ENCODE data around the gene NPDC1. TPM values are rescaled to one million over a fixed set of nuclear protein-coding genes. Genes with fewer than 3 reads are reported as not detected.

Gene NPDC1
- total and polyA plus RNA-seq, 2 donors (not counting 1 experiment from before 2014, with no cell fraction given) = 0.17 to 0.19 TPM

DNA sequence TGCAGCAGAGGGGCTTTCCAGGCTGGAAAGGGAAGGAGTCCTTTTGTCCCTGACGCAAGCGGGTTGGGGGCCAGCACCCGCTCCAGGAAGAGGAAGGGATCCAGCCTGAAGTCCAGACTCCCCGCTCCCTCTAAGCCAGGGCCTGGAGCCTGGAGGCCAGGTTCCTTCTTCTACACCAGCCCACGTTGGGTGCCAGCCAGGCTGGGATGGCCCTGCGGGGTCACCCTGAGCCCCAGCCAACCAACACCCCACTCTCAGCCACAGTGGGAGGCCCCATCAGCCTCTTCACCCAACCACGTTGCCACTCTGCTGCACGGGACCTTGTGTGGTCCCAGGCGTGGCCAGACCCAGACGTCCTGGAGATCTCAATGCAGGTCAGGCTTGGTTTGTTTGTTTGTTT lies 13.1 kb downstream of the NPDC1 start:
- Histone ChIP-seq H3K9me3 (ENCODE audit: control extremely low read depth in 1 of 3, control insufficient read depth in 2 of 3, insufficient read depth in 1 of 3, low read length in 2 of 3) (peaks cover 0 to 11% (median 0%) of the 10 kb centered on the region in 3 donors), H3K27me3 (replicated peaks in 1 of 4; ENCODE audit: control extremely low read depth in 1 of 4, control insufficient read depth in 3 of 4, insufficient read depth in 4 of 4, low read length in 3 of 4) (peaks cover 0 to 6% (median 0%) of the 10 kb centered on the region in 4 experiments), H3K4me3 (ENCODE audit: control extremely low read depth in 1 of 5, extremely low read depth in 1 of 5, insufficient read depth in 1 of 5, low read depth in 2 of 5, low read length in 4 of 5) (peak overlapping the region; percentile 13 to 77 (median 64)), H3K36me3 (replicated peaks in 1 of 2; ENCODE audit: control extremely low read depth in 1 of 2, control insufficient read depth in 1 of 2, extremely low read depth in 1 of 2, insufficient read depth in 2 of 2, low read length in 1 of 2) (no peaks in the 10 kb centered on the region), H3K27ac (ENCODE audit: low read length in 2 of 2) (peak overlapping the region; percentile 46 to 55), H3K4me2 (replicated peaks; ENCODE audit: low read depth, low read length, poor library complexity, severe bottlenecking) (peak overlapping the region; percentile 100), H3K9ac (ENCODE audit: low read length) (peak overlapping the region; percentile 70), H3K79me2 (ENCODE audit: control insufficient read depth, insufficient read depth, low read length) (peaks cover 12% of the 10 kb centered on the region), H4K20me1 (ENCODE audit: control insufficient read depth, insufficient read depth, low read length, poor library complexity, severe bottlenecking) (peaks cover 7% of the 10 kb centered on the region), H3K4me1 (ENCODE audit: control insufficient read depth in 2 of 2, insufficient read depth in 2 of 2, low read length in 2 of 2) (peaks cover 64 to 71% of the 10 kb centered on the region in 2 donors), H2AFZ (ENCODE audit: insufficient read depth, low read depth, low read length, poor library complexity, severe bottlenecking) (peak overlapping the region; percentile 9)
- intact Hi-C loops (cut with micrococcal nuclease) = loop anchor here (2.0 to 5.0 kb wide), 2 partner anchors 39 to 184 kb away; partner anchors contain the start of genes PHPT1 and SAPCD2
- H3K4me3 Mint-ChIP-seq = peak overlapping the region; percentile 89
- 41% methylated on average over 8 of the region's 10 CpGs for WGBS (ENCODE audit: insufficient coverage)
- H3K27me3 Mint-ChIP-seq = no peaks in the 10 kb centered on the region
- H3K4me1 Mint-ChIP-seq = peaks cover 60% of the 10 kb centered on the region
- peak overlapping the region; percentile 95 for H3K27ac Mint-ChIP-seq
- ChIA-PET POLR2A (interaction anchor here (1.4 to 1.6 kb wide), 3 partner anchors 11 to 40 kb away, joined by 3 to 9 read pairs (median 3); partner anchors contain the start of gene PAXX), CTCF (interaction anchor here (0.9 to 4.4 kb wide), 10 partner anchors 14 to 272 kb away, joined by 3 to 49 read pairs (median 5); partner anchors contain the start of genes AJM1, NPDC1 and TMEM141)
- TF ChIP-seq, protein P1, sequence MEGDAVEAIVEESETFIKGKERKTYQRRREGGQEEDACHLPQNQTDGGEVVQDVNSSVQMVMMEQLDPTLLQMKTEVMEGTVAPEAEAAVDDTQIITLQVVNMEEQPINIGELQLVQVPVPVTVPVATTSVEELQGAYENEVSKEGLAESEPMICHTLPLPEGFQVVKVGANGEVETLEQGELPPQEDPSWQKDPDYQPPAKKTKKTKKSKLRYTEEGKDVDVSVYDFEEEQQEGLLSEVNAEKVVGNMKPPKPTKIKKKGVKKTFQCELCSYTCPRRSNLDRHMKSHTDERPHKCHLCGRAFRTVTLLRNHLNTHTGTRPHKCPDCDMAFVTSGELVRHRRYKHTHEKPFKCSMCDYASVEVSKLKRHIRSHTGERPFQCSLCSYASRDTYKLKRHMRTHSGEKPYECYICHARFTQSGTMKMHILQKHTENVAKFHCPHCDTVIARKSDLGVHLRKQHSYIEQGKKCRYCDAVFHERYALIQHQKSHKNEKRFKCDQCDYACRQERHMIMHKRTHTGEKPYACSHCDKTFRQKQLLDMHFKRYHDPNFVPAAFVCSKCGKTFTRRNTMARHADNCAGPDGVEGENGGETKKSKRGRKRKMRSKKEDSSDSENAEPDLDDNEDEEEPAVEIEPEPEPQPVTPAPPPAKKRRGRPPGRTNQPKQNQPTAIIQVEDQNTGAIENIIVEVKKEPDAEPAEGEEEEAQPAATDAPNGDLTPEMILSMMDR (IDR thresholded peaks at IDR 0.05) = no peak
- no peak for TF ChIP-seq EZH2 (IDR thresholded peaks at IDR 0.05; ENCODE audit: borderline replicate concordance, insufficient read depth, low read depth, low read length, poor library complexity, severe bottlenecking)
- DNase-seq = peak; percentile 62
- ATAC-seq (ENCODE audit: low read depth) = peak; percentile 15
- no peaks in the 10 kb centered on the region for H3K9me3 Mint-ChIP-seq (ENCODE audit: insufficient read depth)

Measured in B cell (primary cell).